Cortex of kidney (tissue), 1 donor: ENCODE data around the gene DHX34.

ENCODE experiments used
- DNase-seq: peaks from one replicate; lab custom pipeline; 2025; lab: John Stamatoyannopoulos, UW

DHX34 gene

GRCh38 chr19:47417107-47417745 lies 68.1 kb downstream of the DHX34 start:
- no peak for DNase-seq

- DNase-seq = no peak
Observed at GRCh38 chr19:47417746-47418691, 68.9 kb downstream of the DHX34 start.

- no peak for DNase-seq
Observed at GRCh38 chr19:47418692-47419029, 69.5 kb downstream of the DHX34 start.

- no peak for DNase-seq
Observed at GRCh38 chr19:47419030-47419783, 70.1 kb downstream of the DHX34 start, which contains the start of gene MEIS3. TSS of gene MEIS3 (minus strand) at chr19:47419527. CDS start at chr19:47419081, 446 bp downstream.

- DNase-seq = no peak
Observed at GRCh38 chr19:47419789-47420188, 70.7 kb downstream of the DHX34 start.

GRCh38 chr19:47421244-47421786 lies 72.2 kb downstream of the DHX34 start:
- no peak for DNase-seq

GRCh38 chr19:47421844-47422395 lies 72.8 kb downstream of the DHX34 start:
- no peak for DNase-seq

- no peak for DNase-seq
Observed at GRCh38 chr19:47422417-47423163, 73.5 kb downstream of the DHX34 start.

- DNase-seq = no peak
Observed at GRCh38 chr19:47423203-47423882, 74.2 kb downstream of the DHX34 start.

- no peak for DNase-seq
Observed at GRCh38 chr19:47427241-47428176, 78.4 kb downstream of the DHX34 start.

GRCh38 chr19:47428177-47428894 lies 79.2 kb downstream of the DHX34 start:
- DNase-seq = no peak

GRCh38 chr19:47429140-47429793 lies 80.2 kb downstream of the DHX34 start:
- no peak for DNase-seq

- DNase-seq = no peak
Observed at GRCh38 chr19:47430041-47430802, 81.1 kb downstream of the DHX34 start.

- no peak for DNase-seq
Observed at GRCh38 chr19:47432091-47432490, 83.0 kb downstream of the DHX34 start.
